DOHH2 (cell line): ENCODE results near the gene HTRA1.

Experiments
- EZH2phosphoT487 ChIP-seq: fragments of 200-600 bp; sonication (generic); IDR thresholded peaks from 2 replicates; pipeline ENCODE4 v1.6.1; 2017; ENCODE audit warnings: borderline replicate concordance, mild to moderate bottlenecking, antibody characterized with exemption, low read length, moderate library complexity, mixed read lengths
- TF ChIP-seq, protein P1 (sequence below): fragments of 200-600 bp; sonication (generic); IDR thresholded peaks from one replicate; pipeline ENCODE4 v1.5.1; 2014; ENCODE audit warnings: antibody characterized with exemption, mild to moderate bottlenecking, low read depth, low read length; ENCODE audit not compliant: poor library complexity, severe bottlenecking

DNA sequence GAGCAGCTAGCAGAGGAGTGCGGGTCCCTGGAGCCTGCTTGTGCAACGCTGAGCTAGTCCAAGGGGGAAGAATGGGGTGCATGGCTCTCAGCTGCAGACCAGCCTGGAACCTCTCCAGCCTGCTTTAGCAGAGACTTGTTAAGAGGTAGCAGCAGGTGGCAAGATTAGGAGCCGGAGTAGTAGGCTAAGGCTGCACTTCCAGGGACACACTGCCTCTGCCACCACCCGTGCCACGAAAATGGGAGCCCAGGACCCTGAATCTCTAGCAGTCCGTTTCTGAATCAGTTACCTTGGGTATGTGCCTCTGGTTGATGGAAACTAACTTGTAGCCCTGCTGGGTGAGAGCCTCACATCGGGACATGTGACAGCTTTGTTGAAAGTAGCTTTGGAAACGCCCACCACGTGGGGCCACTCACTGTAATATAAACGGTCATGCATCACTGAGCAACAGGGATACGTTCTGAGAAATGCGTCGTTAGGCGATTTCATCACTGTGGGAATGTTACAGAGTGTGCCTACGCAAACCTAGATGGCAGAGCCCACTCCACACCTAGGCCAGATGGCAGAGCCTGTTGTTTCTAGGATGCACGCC lies 25.9 kb downstream of the HTRA1 start:
- TF ChIP-seq, protein P1, sequence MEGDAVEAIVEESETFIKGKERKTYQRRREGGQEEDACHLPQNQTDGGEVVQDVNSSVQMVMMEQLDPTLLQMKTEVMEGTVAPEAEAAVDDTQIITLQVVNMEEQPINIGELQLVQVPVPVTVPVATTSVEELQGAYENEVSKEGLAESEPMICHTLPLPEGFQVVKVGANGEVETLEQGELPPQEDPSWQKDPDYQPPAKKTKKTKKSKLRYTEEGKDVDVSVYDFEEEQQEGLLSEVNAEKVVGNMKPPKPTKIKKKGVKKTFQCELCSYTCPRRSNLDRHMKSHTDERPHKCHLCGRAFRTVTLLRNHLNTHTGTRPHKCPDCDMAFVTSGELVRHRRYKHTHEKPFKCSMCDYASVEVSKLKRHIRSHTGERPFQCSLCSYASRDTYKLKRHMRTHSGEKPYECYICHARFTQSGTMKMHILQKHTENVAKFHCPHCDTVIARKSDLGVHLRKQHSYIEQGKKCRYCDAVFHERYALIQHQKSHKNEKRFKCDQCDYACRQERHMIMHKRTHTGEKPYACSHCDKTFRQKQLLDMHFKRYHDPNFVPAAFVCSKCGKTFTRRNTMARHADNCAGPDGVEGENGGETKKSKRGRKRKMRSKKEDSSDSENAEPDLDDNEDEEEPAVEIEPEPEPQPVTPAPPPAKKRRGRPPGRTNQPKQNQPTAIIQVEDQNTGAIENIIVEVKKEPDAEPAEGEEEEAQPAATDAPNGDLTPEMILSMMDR, result no peak
- TF ChIP-seq EZH2phosphoT487, result no peak
